Inferior parietal cortex (tissue), 1 donor: ENCODE results near the gene SUPT3H.

Source experiments
- DNase-seq: peaks from one replicate; pipeline ENCODE4 v3.0.0-alpha.2; 2016; ENCODE audit errors: extremely low spot score

Gene SUPT3H

GRCh38 chr6:44956396-44956795 lies 421.3 kb downstream of the SUPT3H start:
- no peak for DNase-seq

GRCh38 chr6:44955145-44955544 lies 422.6 kb downstream of the SUPT3H start:
- DNase-seq, result no peak

- no peak for DNase-seq
Observed at GRCh38 chr6:44954281-44954680, 423.5 kb downstream of the SUPT3H start.

GRCh38 chr6:44951253-44951747 lies 426.4 kb downstream of the SUPT3H start:
- DNase-seq, result no peak

- no peak for DNase-seq
Observed at GRCh38 chr6:44949596-44950201, 428.0 kb downstream of the SUPT3H start.

- no peak for DNase-seq
Observed at GRCh38 chr6:44943541-44943940, 434.2 kb downstream of the SUPT3H start.

- no peak for DNase-seq
Observed at GRCh38 chr6:44942798-44943197, 434.9 kb downstream of the SUPT3H start.

GRCh38 chr6:44942201-44942600 lies 435.5 kb downstream of the SUPT3H start:
- DNase-seq, result no peak

- DNase-seq, result no peak
Observed at GRCh38 chr6:44940367-44940766, 437.4 kb downstream of the SUPT3H start.

- no peak for DNase-seq
Observed at GRCh38 chr6:44935693-44936300, 441.9 kb downstream of the SUPT3H start.

- no peak for DNase-seq
Observed at GRCh38 chr6:44933108-44933507, 444.6 kb downstream of the SUPT3H start.

GRCh38 chr6:44932651-44933091 lies 445.1 kb downstream of the SUPT3H start:
- no peak for DNase-seq

GRCh38 chr6:44931385-44931784 lies 446.3 kb downstream of the SUPT3H start:
- DNase-seq, result no peak

- DNase-seq, result no peak
Observed at GRCh38 chr6:44926556-44926955, 451.2 kb downstream of the SUPT3H start.

GRCh38 chr6:44925100-44925739 lies 452.5 kb downstream of the SUPT3H start:
- DNase-seq, result peak; percentile 20

- no peak for DNase-seq
Observed at GRCh38 chr6:44923444-44923843, 454.3 kb downstream of the SUPT3H start.

GRCh38 chr6:44921798-44922197 lies 455.9 kb downstream of the SUPT3H start:
- DNase-seq, result no peak

- DNase-seq, result no peak
Observed at GRCh38 chr6:44920952-44921491, 456.7 kb downstream of the SUPT3H start.

- DNase-seq, result no peak
Observed at GRCh38 chr6:44918671-44919296, 458.9 kb downstream of the SUPT3H start.

- DNase-seq, result no peak
Observed at GRCh38 chr6:44917430-44917829, 460.3 kb downstream of the SUPT3H start.

GRCh38 chr6:44915111-44915510 lies 462.6 kb downstream of the SUPT3H start:
- DNase-seq, result no peak

- no peak for DNase-seq
Observed at GRCh38 chr6:44914141-44914540, 463.6 kb downstream of the SUPT3H start.
